ENCODE results near the gene MAD1L1.

DNA sequence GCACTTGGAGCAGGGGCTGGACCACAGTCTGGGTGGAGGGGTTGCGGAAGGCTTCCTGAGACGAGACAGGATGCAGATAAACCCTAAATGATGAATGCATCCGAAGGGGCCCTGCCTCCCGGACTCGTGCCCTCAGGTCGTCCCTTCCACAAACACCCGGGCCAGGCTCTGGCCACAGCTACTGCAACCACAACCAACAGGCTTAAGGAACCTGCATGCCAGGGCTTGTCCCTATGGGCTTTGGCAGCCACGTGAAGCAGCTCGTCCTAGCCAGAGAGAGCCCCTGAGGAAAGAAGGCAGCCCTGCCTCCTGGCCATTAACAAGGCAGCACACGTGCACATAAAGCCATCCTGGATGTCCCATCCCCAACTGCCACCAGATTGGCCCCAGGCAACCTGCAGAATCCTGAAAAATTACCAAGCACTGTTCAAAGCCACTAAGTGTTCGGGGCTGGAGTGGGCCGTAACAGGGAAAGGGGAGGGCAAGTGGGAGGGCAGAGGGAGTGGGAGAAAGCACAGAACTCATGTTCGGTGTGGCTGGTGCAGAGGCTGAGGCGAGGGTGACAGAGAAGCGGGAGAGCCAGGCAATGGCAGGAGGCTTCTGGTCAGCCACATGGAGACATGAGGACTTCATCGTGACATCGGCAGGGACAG, 62.7 kb downstream of the MAD1L1 start:
- TF ChIP-seq, protein P1, sequence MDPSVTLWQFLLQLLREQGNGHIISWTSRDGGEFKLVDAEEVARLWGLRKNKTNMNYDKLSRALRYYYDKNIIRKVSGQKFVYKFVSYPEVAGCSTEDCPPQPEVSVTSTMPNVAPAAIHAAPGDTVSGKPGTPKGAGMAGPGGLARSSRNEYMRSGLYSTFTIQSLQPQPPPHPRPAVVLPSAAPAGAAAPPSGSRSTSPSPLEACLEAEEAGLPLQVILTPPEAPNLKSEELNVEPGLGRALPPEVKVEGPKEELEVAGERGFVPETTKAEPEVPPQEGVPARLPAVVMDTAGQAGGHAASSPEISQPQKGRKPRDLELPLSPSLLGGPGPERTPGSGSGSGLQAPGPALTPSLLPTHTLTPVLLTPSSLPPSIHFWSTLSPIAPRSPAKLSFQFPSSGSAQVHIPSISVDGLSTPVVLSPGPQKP (IDR thresholded peaks at IDR 0.05; ENCODE audit: borderline replicate concordance, low read depth, low read length) = no peak
- TF ChIP-seq POLR2A (IDR thresholded peaks at IDR 0.05; ENCODE audit: low read depth, low read length) = no peak
- TF ChIP-seq SMC3 (IDR thresholded peaks at IDR 0.05; ENCODE audit: low read depth, low read length) = no peak
- no peak for TF ChIP-seq MXI1 (IDR thresholded peaks at IDR 0.05; ENCODE audit: borderline replicate concordance, low read depth, low read length)
- TF ChIP-seq, protein P2, sequence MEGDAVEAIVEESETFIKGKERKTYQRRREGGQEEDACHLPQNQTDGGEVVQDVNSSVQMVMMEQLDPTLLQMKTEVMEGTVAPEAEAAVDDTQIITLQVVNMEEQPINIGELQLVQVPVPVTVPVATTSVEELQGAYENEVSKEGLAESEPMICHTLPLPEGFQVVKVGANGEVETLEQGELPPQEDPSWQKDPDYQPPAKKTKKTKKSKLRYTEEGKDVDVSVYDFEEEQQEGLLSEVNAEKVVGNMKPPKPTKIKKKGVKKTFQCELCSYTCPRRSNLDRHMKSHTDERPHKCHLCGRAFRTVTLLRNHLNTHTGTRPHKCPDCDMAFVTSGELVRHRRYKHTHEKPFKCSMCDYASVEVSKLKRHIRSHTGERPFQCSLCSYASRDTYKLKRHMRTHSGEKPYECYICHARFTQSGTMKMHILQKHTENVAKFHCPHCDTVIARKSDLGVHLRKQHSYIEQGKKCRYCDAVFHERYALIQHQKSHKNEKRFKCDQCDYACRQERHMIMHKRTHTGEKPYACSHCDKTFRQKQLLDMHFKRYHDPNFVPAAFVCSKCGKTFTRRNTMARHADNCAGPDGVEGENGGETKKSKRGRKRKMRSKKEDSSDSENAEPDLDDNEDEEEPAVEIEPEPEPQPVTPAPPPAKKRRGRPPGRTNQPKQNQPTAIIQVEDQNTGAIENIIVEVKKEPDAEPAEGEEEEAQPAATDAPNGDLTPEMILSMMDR (conservative IDR thresholded peaks at IDR 0.05; ENCODE audit: low read depth, low read length) = no peak
- no peak for TF ChIP-seq RCOR1 (IDR thresholded peaks at IDR 0.05; ENCODE audit: insufficient replicate concordance, low read length)
- TF ChIP-seq CEBPB (IDR thresholded peaks at IDR 0.05; ENCODE audit: low read depth, low read length) = no peak
- TF ChIP-seq NFE2L2 (IDR thresholded peaks at IDR 0.05; ENCODE audit: low read depth, low read length) = no peak
